HS-27A (cell line): ENCODE results near the gene ARHGEF17.

Source experiments
- DNase-seq: peaks from one replicate; pipeline ENCODE4 v3.0.0-alpha.2; 2012; ENCODE audit warnings: low read depth, missing footprints

The ARHGEF17 gene

GRCh38 chr11:73355109-73355508 lies 47.0 kb downstream of the ARHGEF17 start:
- DNase-seq: no peak

- DNase-seq: no peak
These were observed 49.1 kb downstream of the ARHGEF17 start for GRCh38 chr11:73356979-73357860.

- no peak for DNase-seq
These were observed 50.0 kb downstream of the ARHGEF17 start for GRCh38 chr11:73358071-73358470.

GRCh38 chr11:73359341-73359740 lies 51.3 kb downstream of the ARHGEF17 start:
- no peak for DNase-seq

- no peak for DNase-seq
These were observed 52.1 kb downstream of the ARHGEF17 start for GRCh38 chr11:73359930-73360742.

- DNase-seq: no peak
These were observed 52.8 kb downstream of the ARHGEF17 start for GRCh38 chr11:73360743-73361369.

- DNase-seq: no peak
These were observed 54.1 kb downstream of the ARHGEF17 start for GRCh38 chr11:73361953-73362776.

- no peak for DNase-seq
These were observed 55.1 kb downstream of the ARHGEF17 start for GRCh38 chr11:73363147-73363546.

GRCh38 chr11:73365352-73366264 lies 57.5 kb downstream of the ARHGEF17 start:
- no peak for DNase-seq

- no peak for DNase-seq
These were observed 58.2 kb downstream of the ARHGEF17 start for GRCh38 chr11:73366265-73366610.

GRCh38 chr11:73366953-73367352 lies 58.9 kb downstream of the ARHGEF17 start:
- no peak for DNase-seq

- DNase-seq: no peak
These were observed 59.5 kb downstream of the ARHGEF17 start for GRCh38 chr11:73367482-73368024.

- no peak for DNase-seq
These were observed 64.4 kb downstream of the ARHGEF17 start for GRCh38 chr11:73372375-73372993.

GRCh38 chr11:73374151-73374550 lies 66.1 kb downstream of the ARHGEF17 start:
- DNase-seq: no peak

GRCh38 chr11:73375830-73376159 lies 67.7 kb downstream of the ARHGEF17 start:
- no peak for DNase-seq

- peak; percentile 73 for DNase-seq
These were observed 68.2 kb downstream of the ARHGEF17 start, which contains the start of gene RELT for GRCh38 chr11:73376160-73376802. TSS of gene RELT (plus strand) at chr11:73376399. CDS start at chr11:73389137, 12,738 bp downstream.

- peak; percentile 71 for DNase-seq
These were observed 68.9 kb downstream of the ARHGEF17 start for GRCh38 chr11:73376803-73377629.

- DNase-seq: no peak
These were observed 71.3 kb downstream of the ARHGEF17 start for GRCh38 chr11:73379189-73379880.
